ENCODE data around the gene SLC12A7.
"Not testable (repeated sequence)": the region's sequence is repeated elsewhere in the genome, so short reads cannot be mapped to it uniquely, and the experiment has no call there.

The SLC12A7 gene

GRCh38 chr5:1063661-1064382 is 48.0 kb downstream of the SLC12A7 start:
- Histone ChIP-seq H4K20me1 (ENCODE audit: insufficient read depth, low read length, poor library complexity, severe bottlenecking) (no peaks in the 10 kb centered on the region), H3K4me2 (ENCODE audit: low read depth, low read length, poor library complexity, severe bottlenecking) (no peak overlapping the region), H2AFZ (ENCODE audit: low read length) (no peak overlapping the region), H3K4me3 (ENCODE audit: low read length, poor library complexity, severe bottlenecking) (no peak overlapping the region), H3K79me2 (ENCODE audit: insufficient read depth, low read length) (no peaks in the 10 kb centered on the region), H3K9ac (ENCODE audit: low read depth, low read length, poor library complexity, severe bottlenecking) (no peak overlapping the region), H3K4me1 (ENCODE audit: insufficient read depth, low read length, poor library complexity, severe bottlenecking) (no peaks in the 10 kb centered on the region), H3K36me3 (ENCODE audit: insufficient read depth, low read length) (no peaks in the 10 kb centered on the region), H3K9me2 (replicated peaks; ENCODE audit: low read depth, low read length) (no peaks in the 10 kb centered on the region), H3K9me3 (ENCODE audit: insufficient read depth, low read depth, low read length) (no peaks in the 10 kb centered on the region), H3K27me3 (ENCODE audit: insufficient read depth, low read length, poor library complexity, severe bottlenecking) (no peaks in the 10 kb centered on the region), H3F3A (ENCODE audit: low read depth) (no peaks in the 10 kb centered on the region)
- no peak for TF ChIP-seq EZH2phosphoT487 (IDR thresholded peaks at IDR 0.05; ENCODE audit: borderline replicate concordance)
- TF ChIP-seq CTCF (conservative IDR thresholded peaks at IDR 0.05; ENCODE audit: low read length), result no peak

DNA sequence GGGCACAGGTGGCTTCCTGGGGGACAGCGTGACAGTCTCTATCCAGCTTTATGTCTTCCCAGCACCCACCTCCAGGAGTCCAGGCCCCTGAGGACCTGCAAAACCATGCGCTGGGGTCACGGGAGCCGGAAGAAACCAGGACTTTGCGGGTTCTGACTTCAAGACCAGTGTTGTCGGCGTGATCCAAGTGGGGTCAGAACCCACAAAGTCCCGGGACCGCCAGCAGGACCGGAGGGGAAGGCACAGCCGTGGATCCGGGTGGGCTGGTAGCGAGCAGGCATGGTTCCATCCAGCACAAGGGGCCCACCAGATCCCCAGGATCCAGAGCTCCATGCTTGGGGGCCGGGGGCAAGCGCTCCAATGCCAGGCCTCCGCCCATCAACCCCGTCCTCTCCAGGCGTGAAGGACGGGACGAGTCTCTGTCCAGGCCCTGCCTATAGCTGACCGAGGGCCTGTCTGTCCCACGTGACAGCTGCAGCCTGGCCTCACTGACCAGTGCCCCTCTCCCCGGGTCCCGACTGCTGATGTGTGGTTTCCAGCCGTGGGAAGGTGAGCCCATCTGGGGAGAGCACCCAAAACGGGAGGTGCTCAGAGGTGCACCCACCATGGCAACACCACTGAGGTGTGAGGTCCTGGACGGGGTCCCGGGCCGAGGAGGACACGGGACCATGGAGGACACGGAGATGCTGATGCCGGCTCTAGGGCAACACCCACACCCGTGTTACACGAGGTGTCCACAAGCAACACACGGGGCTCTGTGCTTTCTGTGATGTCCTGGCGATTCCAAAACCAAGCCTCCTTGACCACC is 48.9 kb downstream of the SLC12A7 start:
- no peaks in the 10 kb centered on the region for H3K36me3 ChIP-seq (ENCODE audit: insufficient read depth, low read length)
- H3F3A ChIP-seq (ENCODE audit: low read depth), result no peaks in the 10 kb centered on the region
- TF ChIP-seq CTCF (conservative IDR thresholded peaks at IDR 0.05; ENCODE audit: low read length) (no peak), EZH2phosphoT487 (IDR thresholded peaks at IDR 0.05; ENCODE audit: borderline replicate concordance) (no peak)
- no peak overlapping the region for H2AFZ ChIP-seq (ENCODE audit: low read length)
- H3K79me2 ChIP-seq (ENCODE audit: insufficient read depth, low read length), result no peaks in the 10 kb centered on the region
- H3K27me3 ChIP-seq (ENCODE audit: insufficient read depth, low read length, poor library complexity, severe bottlenecking), result no peaks in the 10 kb centered on the region
- H3K9ac ChIP-seq (ENCODE audit: low read depth, low read length, poor library complexity, severe bottlenecking), result no peak overlapping the region
- no peaks in the 10 kb centered on the region for H3K9me2 ChIP-seq (replicated peaks; ENCODE audit: low read depth, low read length)
- H3K9me3 ChIP-seq (ENCODE audit: insufficient read depth, low read depth, low read length), result no peaks in the 10 kb centered on the region
- no peak overlapping the region for H3K4me2 ChIP-seq (ENCODE audit: low read depth, low read length, poor library complexity, severe bottlenecking)
- H3K4me3 ChIP-seq (ENCODE audit: low read length, poor library complexity, severe bottlenecking), result no peak overlapping the region
- H4K20me1 ChIP-seq (ENCODE audit: insufficient read depth, low read length, poor library complexity, severe bottlenecking), result no peaks in the 10 kb centered on the region
- H3K4me1 ChIP-seq (ENCODE audit: insufficient read depth, low read length, poor library complexity, severe bottlenecking), result no peaks in the 10 kb centered on the region

DNA sequence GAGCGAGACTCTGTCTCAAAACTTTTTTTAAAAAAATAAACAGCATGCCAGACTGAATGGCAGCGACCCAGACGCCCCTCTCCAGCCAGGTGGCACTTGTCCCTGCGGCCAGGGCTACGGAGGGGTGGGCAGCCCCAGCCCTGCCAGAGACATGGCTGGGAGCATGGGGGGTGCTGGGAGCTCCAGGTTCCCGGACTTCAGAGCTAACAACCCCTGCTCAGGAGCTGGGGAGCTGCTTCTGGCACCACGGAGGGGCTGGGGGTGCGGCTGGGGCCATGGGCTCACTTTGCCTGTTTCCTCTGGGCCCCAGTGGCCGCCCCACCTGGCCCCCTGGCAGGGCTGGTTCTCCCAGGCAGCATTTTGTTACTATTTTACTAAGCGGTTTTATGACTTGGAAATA is 49.9 kb downstream of the SLC12A7 start:
- H3K36me3 ChIP-seq (ENCODE audit: insufficient read depth, low read length), result no peaks in the 10 kb centered on the region

GRCh38 chr5:1061292-1061691 is 50.6 kb downstream of the SLC12A7 start:
- not testable (repeated sequence) for H3K9ac ChIP-seq (ENCODE audit: low read depth, low read length, poor library complexity, severe bottlenecking); H3K9me2 ChIP-seq (replicated peaks; ENCODE audit: low read depth, low read length); H3K9me3 ChIP-seq (ENCODE audit: insufficient read depth, low read depth, low read length); H3K79me2 ChIP-seq (ENCODE audit: insufficient read depth, low read length); H3K4me2 ChIP-seq (ENCODE audit: low read depth, low read length, poor library complexity, severe bottlenecking); H3K36me3 ChIP-seq (ENCODE audit: insufficient read depth, low read length); H2AFZ ChIP-seq (ENCODE audit: low read length); H3K4me1 ChIP-seq (ENCODE audit: insufficient read depth, low read length, poor library complexity, severe bottlenecking); H4K20me1 ChIP-seq (ENCODE audit: insufficient read depth, low read length, poor library complexity, severe bottlenecking); H3K4me3 ChIP-seq (ENCODE audit: low read length, poor library complexity, severe bottlenecking); H3K27me3 ChIP-seq (ENCODE audit: insufficient read depth, low read length, poor library complexity, severe bottlenecking); H3F3A ChIP-seq (ENCODE audit: low read depth)

More for the DNA sequence above, 49.9 kb downstream of the SLC12A7 start:
- H3K27me3 ChIP-seq (ENCODE audit: insufficient read depth, low read length, poor library complexity, severe bottlenecking), result no peaks in the 10 kb centered on the region
- TF ChIP-seq EZH2phosphoT487 (IDR thresholded peaks at IDR 0.05; ENCODE audit: borderline replicate concordance), result no peak
- no peak for TF ChIP-seq CTCF (conservative IDR thresholded peaks at IDR 0.05; ENCODE audit: low read length)
- no peaks in the 10 kb centered on the region for H3K4me1 ChIP-seq (ENCODE audit: insufficient read depth, low read length, poor library complexity, severe bottlenecking)
- H3K9me2 ChIP-seq (replicated peaks; ENCODE audit: low read depth, low read length), result no peaks in the 10 kb centered on the region
- no peak overlapping the region for H3K9ac ChIP-seq (ENCODE audit: low read depth, low read length, poor library complexity, severe bottlenecking)
- H2AFZ ChIP-seq (ENCODE audit: low read length), result no peak overlapping the region
- H3K79me2 ChIP-seq (ENCODE audit: insufficient read depth, low read length), result no peaks in the 10 kb centered on the region
- no peaks in the 10 kb centered on the region for H3K9me3 ChIP-seq (ENCODE audit: insufficient read depth, low read depth, low read length)
- no peak overlapping the region for H3K4me2 ChIP-seq (ENCODE audit: low read depth, low read length, poor library complexity, severe bottlenecking)
- H3F3A ChIP-seq (ENCODE audit: low read depth), result no peaks in the 10 kb centered on the region
- no peaks in the 10 kb centered on the region for H4K20me1 ChIP-seq (ENCODE audit: insufficient read depth, low read length, poor library complexity, severe bottlenecking)
- H3K4me3 ChIP-seq (ENCODE audit: low read length, poor library complexity, severe bottlenecking), result no peak overlapping the region

Data from Loucy (cell line).